HG03469 (cell line): ENCODE data around the gene GUCY1A2.
"Not testable (repeated sequence)": the region's sequence is repeated elsewhere in the genome, so short reads cannot be mapped to it uniquely, and the experiment has no call there.

Source experiments
- ATAC-seq: cut with Tn5 transposase; IDR thresholded peaks from one replicate; pipeline ENCODE4 v1.9.1; 2021; ENCODE audit warnings: mild to moderate bottlenecking, moderate library complexity, moderate number of reproducible peaks; ENCODE audit not compliant: unreplicated experiment

GUCY1A2 gene

GRCh38 chr11:106848526-106848925 lies 169.8 kb downstream of the GUCY1A2 start:
- no peak for ATAC-seq

- no peak for ATAC-seq
Measured at GRCh38 chr11:106842134-106842533, 176.1 kb downstream of the GUCY1A2 start.

- no peak for ATAC-seq
Measured at GRCh38 chr11:106840947-106841346, 177.3 kb downstream of the GUCY1A2 start.

GRCh38 chr11:106840146-106840545 lies 178.1 kb downstream of the GUCY1A2 start:
- ATAC-seq = no peak

- no peak for ATAC-seq
Measured at GRCh38 chr11:106834567-106834966, 183.7 kb downstream of the GUCY1A2 start.

- ATAC-seq = no peak
Measured at GRCh38 chr11:106828976-106829375, 189.3 kb downstream of the GUCY1A2 start.

GRCh38 chr11:106828576-106828975 lies 189.7 kb downstream of the GUCY1A2 start:
- ATAC-seq = no peak

GRCh38 chr11:106827687-106828086 lies 190.6 kb downstream of the GUCY1A2 start:
- ATAC-seq = no peak

GRCh38 chr11:106826558-106826957 lies 191.7 kb downstream of the GUCY1A2 start:
- ATAC-seq = not testable (repeated sequence)

- ATAC-seq = no peak
Measured at GRCh38 chr11:106821826-106822225, 196.4 kb downstream of the GUCY1A2 start.

- no peak for ATAC-seq
Measured at GRCh38 chr11:106821291-106821690, 197.0 kb downstream of the GUCY1A2 start.

GRCh38 chr11:106818443-106818842 lies 199.8 kb downstream of the GUCY1A2 start:
- no peak for ATAC-seq

- no peak for ATAC-seq
Measured at GRCh38 chr11:106815209-106815608, 203.1 kb downstream of the GUCY1A2 start.

GRCh38 chr11:106813806-106814205 lies 204.5 kb downstream of the GUCY1A2 start:
- no peak for ATAC-seq

- no peak for ATAC-seq
Measured at GRCh38 chr11:106794058-106794457, 224.2 kb downstream of the GUCY1A2 start.

GRCh38 chr11:106789406-106789805 lies 228.9 kb downstream of the GUCY1A2 start:
- no peak for ATAC-seq

GRCh38 chr11:106787454-106787853 lies 230.8 kb downstream of the GUCY1A2 start:
- no peak for ATAC-seq

- no peak for ATAC-seq
Measured at GRCh38 chr11:106785913-106786650, 232.2 kb downstream of the GUCY1A2 start.

- ATAC-seq = not testable (repeated sequence)
Measured at GRCh38 chr11:106777302-106777701, 241.0 kb downstream of the GUCY1A2 start.

- ATAC-seq = no peak
Measured at GRCh38 chr11:106770489-106771085, 247.7 kb downstream of the GUCY1A2 start.

GRCh38 chr11:106765469-106766258 lies 252.6 kb downstream of the GUCY1A2 start:
- no peak for ATAC-seq

- ATAC-seq = no peak
Measured at GRCh38 chr11:106763501-106763900, 254.8 kb downstream of the GUCY1A2 start.
